ENCODE measurements around the gene CNTNAP2.

GRCh38 chr7:146378196-146378595, 261.6 kb downstream of the CNTNAP2 start:
- no peak for TF ChIP-seq EZH2phosphoT487 (IDR thresholded peaks at IDR 0.05; ENCODE audit: borderline replicate concordance, low read depth, low read length)
- no peak for TF ChIP-seq CTCF (conservative IDR thresholded peaks at IDR 0.05; ENCODE audit: low read length)
